T-helper 2 cell treated with Interferon-gamma antibody and Interleukin-4, amounts not matched to agents 5 μg/mL and 100 μg/mL, for 36 hours (primary cell): ENCODE measurements around the gene ALS2CL.

Experiments
- DNase-seq: peaks from one replicate; pipeline ENCODE4 v3.0.0; 2021; ENCODE audit warnings: low spot score
- H3K27ac Mint-ChIP-seq: one replicate; pipeline ENCODE4 v1.8.0; 2021; ENCODE audit warnings: mild to moderate bottlenecking, mixed read lengths
- H3K27me3 Mint-ChIP-seq: one replicate; pipeline ENCODE4 v1.8.0; 2021; ENCODE audit warnings: low read depth, mixed read lengths
- H3K36me3 Mint-ChIP-seq: one replicate; pipeline ENCODE4 v1.8.0; 2021; ENCODE audit warnings: low read depth, mixed read lengths
- H3K4me1 Mint-ChIP-seq: one replicate; pipeline ENCODE4 v1.8.0; 2021; ENCODE audit warnings: low read depth, mixed read lengths
- H3K4me3 Mint-ChIP-seq: one replicate; pipeline ENCODE4 v1.8.0; 2022; ENCODE audit warnings: mild to moderate bottlenecking, moderate library complexity, mixed read lengths
- H3K9me3 Mint-ChIP-seq: one replicate; pipeline ENCODE4 v1.8.0; 2021; ENCODE audit warnings: mixed read lengths

The ALS2CL gene

GRCh38 chr3:46721009-46721408 lies 27.5 kb upstream of the ALS2CL start:
- no peaks in the 10 kb centered on the region for H3K4me1 Mint-ChIP-seq
- no peaks in the 10 kb centered on the region for H3K36me3 Mint-ChIP-seq
- DNase-seq, result no peak
- H3K27ac Mint-ChIP-seq, result no peak overlapping the region
- no peak overlapping the region for H3K4me3 Mint-ChIP-seq
- H3K9me3 Mint-ChIP-seq, result no peaks in the 10 kb centered on the region
- peaks cover 4% of the 10 kb centered on the region for H3K27me3 Mint-ChIP-seq

DNA sequence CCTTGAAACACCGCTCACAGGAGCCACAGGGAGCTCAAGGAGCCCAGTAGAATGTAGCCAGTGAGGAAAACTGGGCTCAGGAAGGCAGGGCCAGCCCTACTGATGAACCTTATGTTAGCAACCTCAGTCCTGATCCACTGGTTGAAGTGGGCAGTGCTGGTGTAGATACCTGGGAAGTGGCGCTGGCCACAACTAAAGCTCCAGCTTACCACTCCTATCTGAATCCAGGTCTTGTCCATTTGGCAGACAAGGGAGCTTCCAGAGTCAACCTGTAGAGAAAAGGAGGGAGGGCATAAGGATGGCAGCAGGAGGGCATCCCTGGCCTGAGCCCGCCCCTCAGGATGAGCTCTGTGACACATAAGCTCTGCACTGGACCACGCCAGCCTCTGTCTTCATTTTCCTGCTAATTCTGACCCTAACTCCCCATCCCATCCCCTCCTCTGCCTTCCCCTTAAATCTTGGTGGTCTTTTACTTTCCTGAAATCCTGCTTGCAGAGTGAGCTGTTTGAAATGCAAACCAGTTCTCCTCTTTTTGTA lies 26.3 kb upstream of the ALS2CL start:
- Mint-ChIP-seq H3K4me3 (no peak overlapping the region), H3K9me3 (no peaks in the 10 kb centered on the region), H3K36me3 (no peaks in the 10 kb centered on the region), H3K27ac (no peak overlapping the region), H3K4me1 (no peaks in the 10 kb centered on the region), H3K27me3 (peaks cover 4% of the 10 kb centered on the region)
- no peak for DNase-seq

DNA sequence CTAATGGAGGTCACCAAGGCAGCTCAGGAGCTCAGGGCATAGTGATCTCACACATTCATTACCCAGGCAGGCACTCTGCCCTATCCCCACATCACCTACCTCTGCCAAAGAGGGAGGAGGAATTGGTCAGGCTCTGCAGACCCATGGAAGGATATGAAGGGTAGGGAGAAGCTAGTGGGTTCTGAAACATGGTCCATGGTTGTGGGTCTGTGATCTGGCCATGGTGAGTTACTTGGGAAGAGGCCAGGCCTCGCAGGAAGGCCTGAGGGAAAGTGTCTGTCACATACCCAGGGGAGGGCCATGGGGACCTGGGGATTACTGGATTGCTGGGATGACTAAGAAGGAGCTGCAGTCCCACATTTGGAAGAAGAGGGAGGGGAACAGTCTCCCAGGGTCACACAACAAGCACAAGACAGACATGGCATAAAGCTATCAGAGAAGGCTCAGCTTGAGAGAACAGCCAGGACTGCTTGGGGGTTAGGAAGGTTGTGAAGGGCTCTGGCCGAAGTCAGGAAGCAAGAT lies 25.6 kb upstream of the ALS2CL start:
- Mint-ChIP-seq H3K9me3 (no peaks in the 10 kb centered on the region), H3K36me3 (no peaks in the 10 kb centered on the region)

GRCh38 chr3:46717447-46718231 lies 24.2 kb upstream of the ALS2CL start, which contains the start of gene PRSS50:
Gene PRSS50, minus strand, starts transcription at chr3:46717869. Its CDS starts 45 bp downstream, at chr3:46717824.
- Mint-ChIP-seq H3K4me3 (no peak within 1 kb of the TSS), H3K27me3 (peaks cover 4% of the 10 kb centered on the region), H3K27ac (no peak within 1 kb of the TSS), H3K4me1 (no peaks in the 10 kb centered on the region), H3K36me3 (no peaks in the 10 kb centered on the region), H3K9me3 (no peaks in the 10 kb centered on the region)
- no peak for DNase-seq

More for the DNA sequence above, 25.6 kb upstream of the ALS2CL start:
- Mint-ChIP-seq H3K4me3 (no peak overlapping the region), H3K4me1 (no peaks in the 10 kb centered on the region), H3K27ac (no peak overlapping the region), H3K27me3 (peaks cover 4% of the 10 kb centered on the region)
- DNase-seq, result no peak

GRCh38 chr3:46716461-46717441 lies 23.3 kb upstream of the ALS2CL start:
- peaks cover 4% of the 10 kb centered on the region for H3K27me3 Mint-ChIP-seq
- no peaks in the 10 kb centered on the region for H3K4me1 Mint-ChIP-seq
- H3K9me3 Mint-ChIP-seq, result no peaks in the 10 kb centered on the region
- H3K36me3 Mint-ChIP-seq, result no peaks in the 10 kb centered on the region
- H3K4me3 Mint-ChIP-seq, result no peak overlapping the region
- DNase-seq, result no peak
- no peak overlapping the region for H3K27ac Mint-ChIP-seq

DNA sequence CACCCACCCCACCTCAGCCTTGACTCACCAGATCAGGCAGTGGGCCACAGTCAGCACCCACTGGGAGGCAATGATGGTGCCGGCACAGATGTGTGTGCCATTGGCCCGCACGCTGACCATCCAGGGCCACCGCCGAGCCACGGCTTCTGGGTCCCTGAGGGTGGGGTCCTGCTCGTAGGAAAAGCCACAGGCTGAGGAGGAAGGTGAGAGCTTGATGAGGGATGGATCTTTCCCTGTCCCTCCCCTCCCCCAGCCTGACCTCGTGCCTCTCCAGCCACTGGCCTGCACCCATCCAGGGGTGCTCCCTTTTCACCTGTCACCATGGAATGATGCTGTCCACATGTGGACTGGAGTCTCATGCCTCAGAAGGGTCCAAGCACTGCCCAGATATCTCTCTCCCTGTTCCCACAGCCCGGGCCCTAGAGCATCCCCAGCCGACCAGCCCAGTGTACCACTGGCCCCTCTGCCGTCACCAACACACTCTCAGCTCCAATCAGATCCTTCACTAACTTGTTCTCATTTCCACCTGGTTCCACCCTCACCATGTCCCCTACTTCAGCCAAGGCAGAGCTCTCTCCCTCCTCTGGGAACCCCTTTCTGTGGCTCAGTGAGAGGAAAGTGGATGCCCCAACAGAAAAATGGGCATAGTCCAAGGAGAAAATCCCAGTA lies 22.2 kb upstream of the ALS2CL start:
- H3K36me3 Mint-ChIP-seq, result no peaks in the 10 kb centered on the region
- peaks cover 4% of the 10 kb centered on the region for H3K27me3 Mint-ChIP-seq
- H3K4me1 Mint-ChIP-seq, result no peaks in the 10 kb centered on the region
- no peak overlapping the region for H3K4me3 Mint-ChIP-seq
- no peaks in the 10 kb centered on the region for H3K9me3 Mint-ChIP-seq
- no peak overlapping the region for H3K27ac Mint-ChIP-seq
- DNase-seq, result no peak

DNA sequence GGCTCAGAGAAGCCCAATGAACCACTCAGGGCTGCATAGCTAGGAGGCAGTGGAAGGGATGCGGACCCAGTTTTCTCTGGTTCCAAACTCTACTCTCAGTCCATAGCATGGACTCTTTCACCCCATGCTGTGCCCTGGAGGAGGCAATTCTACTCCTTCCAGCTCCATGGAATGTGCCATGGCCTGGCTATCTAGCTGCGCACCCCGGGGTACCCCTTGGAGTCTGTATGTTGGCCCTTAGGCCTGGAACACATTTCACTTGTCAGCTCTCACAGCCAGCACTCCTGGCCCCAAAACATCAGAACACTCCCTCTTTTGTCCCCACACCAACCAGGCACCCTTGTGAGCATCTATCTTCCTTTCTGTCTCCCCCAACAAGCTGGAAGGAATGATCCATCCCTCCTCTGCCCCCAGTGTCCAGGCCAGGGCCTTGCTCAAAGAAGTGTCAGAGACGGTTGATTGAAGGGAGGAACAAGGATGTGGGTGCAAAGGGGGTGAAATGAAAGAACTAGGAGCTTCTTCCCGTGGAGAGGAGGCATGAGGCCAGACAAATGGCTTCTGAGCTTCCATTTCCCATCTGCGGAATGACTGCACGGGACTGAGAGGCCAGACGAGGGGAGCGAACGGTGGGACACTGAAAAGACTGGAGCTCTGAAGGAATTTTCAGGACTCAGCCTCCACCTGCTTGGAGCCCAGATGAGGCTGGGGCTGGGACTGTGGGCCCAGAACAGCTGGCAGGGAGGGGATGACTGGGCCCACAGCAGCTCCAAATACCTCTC lies 21.4 kb upstream of the ALS2CL start:
- H3K4me1 Mint-ChIP-seq, result no peaks in the 10 kb centered on the region
- H3K27me3 Mint-ChIP-seq, result peaks cover under 1% of the 10 kb centered on the region
- no peaks in the 10 kb centered on the region for H3K36me3 Mint-ChIP-seq
- no peak overlapping the region for H3K4me3 Mint-ChIP-seq
- H3K27ac Mint-ChIP-seq, result no peak overlapping the region
- H3K9me3 Mint-ChIP-seq, result no peaks in the 10 kb centered on the region
- DNase-seq, result no peak

- H3K9me3 Mint-ChIP-seq, result no peaks in the 10 kb centered on the region
- no peak overlapping the region for H3K4me3 Mint-ChIP-seq
- H3K36me3 Mint-ChIP-seq, result no peaks in the 10 kb centered on the region
- H3K27ac Mint-ChIP-seq, result no peak overlapping the region
- no peaks in the 10 kb centered on the region for H3K27me3 Mint-ChIP-seq
- DNase-seq, result no peak
- no peaks in the 10 kb centered on the region for H3K4me1 Mint-ChIP-seq
These were observed 20.5 kb upstream of the ALS2CL start for GRCh38 chr3:46713898-46714552.

- Mint-ChIP-seq H3K27ac (no peak overlapping the region), H3K9me3 (no peaks in the 10 kb centered on the region), H3K4me1 (no peaks in the 10 kb centered on the region), H3K36me3 (no peaks in the 10 kb centered on the region), H3K27me3 (no peaks in the 10 kb centered on the region), H3K4me3 (no peak overlapping the region)
- no peak for DNase-seq
These were observed 19.8 kb upstream of the ALS2CL start for GRCh38 chr3:46713050-46713897.

- Mint-ChIP-seq H3K4me1 (no peaks in the 10 kb centered on the region), H3K27me3 (no peaks in the 10 kb centered on the region), H3K4me3 (no peak overlapping the region), H3K27ac (no peak overlapping the region), H3K36me3 (no peaks in the 10 kb centered on the region), H3K9me3 (no peaks in the 10 kb centered on the region)
- DNase-seq, result no peak
These were observed 18.9 kb upstream of the ALS2CL start for GRCh38 chr3:46712191-46713049.

DNA sequence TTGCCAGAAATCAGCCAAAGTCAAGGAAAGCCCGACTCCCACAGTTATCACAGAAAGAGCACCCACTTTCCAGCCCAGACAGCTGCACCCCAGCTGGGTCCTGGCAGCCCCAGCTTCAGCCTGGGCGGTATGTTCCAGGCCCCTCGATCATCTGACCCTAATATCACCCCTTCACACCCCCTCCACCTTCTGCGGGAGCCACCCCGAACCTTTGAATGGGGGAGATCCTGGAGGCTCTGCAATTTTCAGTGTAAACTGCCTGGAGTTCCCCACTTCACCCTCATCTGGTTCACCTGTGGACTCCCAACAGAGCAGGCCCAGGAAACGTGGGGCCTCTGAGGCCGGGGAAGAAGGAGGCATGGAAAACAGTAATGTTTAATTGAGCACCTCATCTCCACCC lies 18.3 kb upstream of the ALS2CL start:
- Mint-ChIP-seq H3K27me3 (no peaks in the 10 kb centered on the region), H3K36me3 (no peaks in the 10 kb centered on the region), H3K4me3 (no peak overlapping the region), H3K4me1 (no peaks in the 10 kb centered on the region), H3K27ac (no peak overlapping the region), H3K9me3 (no peaks in the 10 kb centered on the region)
- no peak for DNase-seq
